Loucy (cell line): Measurements from ENCODE around the gene COL26A1.

Source experiments
- CTCF ChIP-seq: fragments of 200-600 bp; sonication (generic); conservative IDR thresholded peaks from 2 replicates; pipeline ENCODE4 v1.5.1; 2014; ENCODE audit warnings: mild to moderate bottlenecking, antibody characterized with exemption, low read length
- EZH2phosphoT487 ChIP-seq: fragments of 200-600 bp; IDR thresholded peaks from 2 replicates; pipeline ENCODE4 v1.6.1; 2018; ENCODE audit warnings: antibody characterized with exemption, mild to moderate bottlenecking, moderate library complexity, borderline replicate concordance

DNA sequence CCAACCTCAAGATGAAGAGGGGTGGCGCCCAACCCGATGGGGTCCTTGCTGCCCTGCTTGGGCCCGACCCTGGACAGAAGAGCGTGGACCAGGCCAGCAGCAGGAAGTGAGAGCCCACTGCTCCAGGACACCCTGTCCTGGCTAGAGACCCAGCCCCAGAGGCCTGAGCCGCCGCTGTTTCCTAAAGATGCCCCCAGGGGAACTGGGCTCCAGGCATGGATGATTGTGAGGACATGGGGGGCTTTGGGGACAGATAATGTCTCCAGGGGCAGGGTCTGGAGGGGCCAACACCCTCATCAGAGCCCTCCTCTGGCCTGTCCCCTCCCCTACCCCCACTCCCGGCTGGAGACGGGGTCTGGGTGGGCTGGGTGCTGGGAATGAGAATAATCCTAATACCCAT lies 194.7 kb downstream of the COL26A1 start:
- TF ChIP-seq CTCF (no peak), EZH2phosphoT487 (no peak)
